Tibial artery (tissue), 4 donors: ENCODE data around the gene TBC1D32.
"Not testable (repeated sequence)": the region's sequence is repeated elsewhere in the genome, so short reads cannot be mapped to it uniquely, and the experiment has no call there.

ENCODE experiments used
- DNase-seq, 2 donors: peaks; one replicate each; pipeline ENCODE4 v3.0.0-alpha.2; 2019
- H3K27ac ChIP-seq, 2 donors: fragments of 200-600 bp; sonication (generic) in 1 of 2; 1 replicate in 1 of 2; 2 replicates in 1 of 2; pipeline ENCODE4 v1.5.1; 2018 to 2019; ENCODE audit warnings: mild to moderate bottlenecking in 1 of 2
- H3K27me3 ChIP-seq, 2 donors: fragments of 200-600 bp; sonication (generic) in 1 of 2; one replicate each; pipeline versions ENCODE4 v1.5.1 to v1.6.0; 2016 to 2019
- H3K36me3 ChIP-seq, 3 donors: fragments of 200-600 bp; sonication (generic) in 2 of 3; one replicate each; pipeline ENCODE4 v1.5.1; 2016 to 2019; ENCODE audit warnings: mild to moderate bottlenecking in 2 of 3
- H3K4me1 ChIP-seq, 4 donors: fragments of 200-600 bp; sonication (generic) in 2 of 4; 1 replicate in 3 of 4; 2 replicates in 1 of 4; pipeline ENCODE4 v1.5.1; 2016 to 2019
- H3K4me3 ChIP-seq, 2 donors: fragments of 200-600 bp; sonication (generic) in 1 of 2; 1 replicate in 1 of 2; 2 replicates in 1 of 2; pipeline ENCODE4 v1.5.1; 2018 to 2019; ENCODE audit warnings: mild to moderate bottlenecking in 2 of 2
- H3K9me3 ChIP-seq, 3 donors: fragments of 200-600 bp; sonication (generic) in 1 of 3; one replicate each; pipeline ENCODE4 v1.5.1; 2016 to 2019
- intact Hi-C: fragments of 100-400 bp; cut with DNase I; formaldehyde crosslinking; loops from one replicate; pipeline ENCODE4 v1.15.0; 2023; ENCODE audit warnings: low total_unique reads
- TF ChIP-seq, protein P1 (sequence below), 2 experiments: fragments of 200-600 bp in 1 of 2; fragments of 450-650 bp in 1 of 2; IDR thresholded peaks; one replicate each; pipeline ENCODE4 v1.5.1; 2017 to 2019; ENCODE audit warnings: antibody characterized with exemption in 2 of 2, mild to moderate bottlenecking in 1 of 2, moderate library complexity in 1 of 2

Gene TBC1D32

DNA sequence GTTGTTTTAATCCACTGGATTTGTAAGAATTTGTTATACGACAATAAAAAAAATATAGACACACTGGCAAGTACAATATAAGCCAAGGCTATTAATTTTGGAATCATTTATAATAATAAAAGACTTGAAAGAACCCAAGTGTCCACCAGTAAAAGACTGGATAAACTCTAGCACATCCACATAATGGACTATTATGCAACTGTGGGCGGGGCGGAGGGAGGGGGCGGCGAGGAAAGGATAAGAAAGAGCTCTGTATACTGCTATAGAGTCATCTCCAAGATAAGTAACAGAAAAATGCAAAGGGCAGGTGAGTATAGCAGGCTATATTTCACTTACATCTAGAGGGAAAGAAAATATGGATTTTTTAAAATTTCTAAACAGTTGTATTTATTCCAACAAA lies 123.3 kb downstream of the TBC1D32 start:
- no peaks in the 10 kb centered on the region for H3K27me3 ChIP-seq
- intact Hi-C loops, result no loop called here
- H3K27ac ChIP-seq, result no peak overlapping the region
- TF ChIP-seq, protein P1, sequence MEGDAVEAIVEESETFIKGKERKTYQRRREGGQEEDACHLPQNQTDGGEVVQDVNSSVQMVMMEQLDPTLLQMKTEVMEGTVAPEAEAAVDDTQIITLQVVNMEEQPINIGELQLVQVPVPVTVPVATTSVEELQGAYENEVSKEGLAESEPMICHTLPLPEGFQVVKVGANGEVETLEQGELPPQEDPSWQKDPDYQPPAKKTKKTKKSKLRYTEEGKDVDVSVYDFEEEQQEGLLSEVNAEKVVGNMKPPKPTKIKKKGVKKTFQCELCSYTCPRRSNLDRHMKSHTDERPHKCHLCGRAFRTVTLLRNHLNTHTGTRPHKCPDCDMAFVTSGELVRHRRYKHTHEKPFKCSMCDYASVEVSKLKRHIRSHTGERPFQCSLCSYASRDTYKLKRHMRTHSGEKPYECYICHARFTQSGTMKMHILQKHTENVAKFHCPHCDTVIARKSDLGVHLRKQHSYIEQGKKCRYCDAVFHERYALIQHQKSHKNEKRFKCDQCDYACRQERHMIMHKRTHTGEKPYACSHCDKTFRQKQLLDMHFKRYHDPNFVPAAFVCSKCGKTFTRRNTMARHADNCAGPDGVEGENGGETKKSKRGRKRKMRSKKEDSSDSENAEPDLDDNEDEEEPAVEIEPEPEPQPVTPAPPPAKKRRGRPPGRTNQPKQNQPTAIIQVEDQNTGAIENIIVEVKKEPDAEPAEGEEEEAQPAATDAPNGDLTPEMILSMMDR (IDR thresholded peaks at IDR 0.05), result no peak
- no peak overlapping the region for H3K4me3 ChIP-seq
- no peak for DNase-seq
- H3K4me1 ChIP-seq, result no peaks in the 10 kb centered on the region
- peaks cover 0 to 15% (median 0%) of the 10 kb centered on the region in 3 donors for H3K9me3 ChIP-seq
- peaks cover 8 to 18% (median 11%) of the 10 kb centered on the region in 3 donors for H3K36me3 ChIP-seq

DNA sequence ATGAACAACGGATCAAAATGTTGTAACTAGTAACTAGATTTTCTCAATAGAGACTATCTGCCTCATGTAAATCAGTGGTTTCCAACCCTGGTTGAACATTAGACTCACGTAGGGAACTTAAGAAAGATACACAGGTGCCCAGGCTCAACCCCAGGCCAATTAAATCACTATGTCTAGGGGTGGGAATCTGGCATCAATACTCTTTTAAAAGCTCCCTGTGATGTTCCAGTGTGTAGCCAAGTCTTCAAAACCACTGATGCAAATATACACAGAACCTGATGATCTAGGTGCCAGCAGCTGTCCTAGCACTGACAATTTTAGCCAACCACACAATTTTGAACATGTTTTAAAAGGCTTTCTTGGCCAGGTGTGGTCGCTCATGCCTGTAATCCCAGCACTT lies 128.7 kb downstream of the TBC1D32 start:
- H3K9me3 ChIP-seq, result no peaks in the 10 kb centered on the region
- no peaks in the 10 kb centered on the region for H3K4me1 ChIP-seq
- H3K27ac ChIP-seq, result no peak overlapping the region
- H3K4me3 ChIP-seq, result no peak overlapping the region
- TF ChIP-seq, protein P1 (IDR thresholded peaks at IDR 0.05), result no peak
- no peaks in the 10 kb centered on the region for H3K36me3 ChIP-seq
- DNase-seq, result no peak
- intact Hi-C loops, result no loop called here
- no peaks in the 10 kb centered on the region for H3K27me3 ChIP-seq

DNA sequence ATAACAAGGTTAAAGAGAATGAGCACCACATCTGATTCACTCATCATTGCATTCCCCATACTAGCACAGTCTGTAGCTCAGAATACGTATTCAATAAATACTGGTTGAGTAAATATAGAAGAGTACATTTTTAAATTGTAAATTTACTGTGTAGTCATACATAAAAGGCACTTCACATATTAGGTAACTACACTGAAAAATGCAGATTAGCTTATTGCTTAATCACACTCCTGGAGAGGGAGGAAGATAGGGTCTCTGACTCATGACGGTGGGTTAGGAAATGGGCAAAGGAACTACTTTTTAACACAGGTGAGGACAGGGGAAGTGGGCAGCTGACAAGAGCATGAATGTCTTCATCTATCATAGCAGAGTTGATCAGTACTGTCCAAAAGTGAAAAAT lies 133.2 kb downstream of the TBC1D32 start:
- no peaks in the 10 kb centered on the region for H3K36me3 ChIP-seq
- no peaks in the 10 kb centered on the region for H3K9me3 ChIP-seq
- H3K27ac ChIP-seq, result no peak overlapping the region
- no peaks in the 10 kb centered on the region for H3K4me1 ChIP-seq
- no peak overlapping the region for H3K4me3 ChIP-seq
- TF ChIP-seq, protein P1 (IDR thresholded peaks at IDR 0.05), result no peak
- DNase-seq, result no peak
- no peaks in the 10 kb centered on the region for H3K27me3 ChIP-seq
- intact Hi-C loops, result no loop called here

DNA sequence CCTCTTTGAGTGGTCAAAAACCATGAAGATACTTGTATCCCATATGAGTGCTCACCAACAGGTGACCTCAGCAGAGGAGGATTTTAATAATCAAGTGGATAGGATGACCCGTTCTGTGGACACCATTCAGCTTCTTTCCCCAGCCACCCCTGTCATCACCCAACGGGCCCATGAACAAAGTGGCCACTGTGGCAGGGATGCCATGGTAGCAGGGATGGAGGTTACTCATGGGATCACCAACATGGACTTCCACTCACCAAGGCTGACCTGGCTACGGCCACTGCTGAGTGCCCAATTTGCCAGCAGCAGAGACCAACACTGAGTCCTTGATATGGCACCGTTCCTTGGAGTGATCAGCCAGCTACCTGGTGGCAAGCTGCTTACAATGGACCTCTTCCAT lies 138.2 kb downstream of the TBC1D32 start:
- H3K27ac ChIP-seq, H3K4me3 ChIP-seq, intact Hi-C loops, H3K27me3 ChIP-seq, H3K36me3 ChIP-seq, H3K4me1 ChIP-seq, H3K9me3 ChIP-seq, DNase-seq: not testable (repeated sequence)

DNA sequence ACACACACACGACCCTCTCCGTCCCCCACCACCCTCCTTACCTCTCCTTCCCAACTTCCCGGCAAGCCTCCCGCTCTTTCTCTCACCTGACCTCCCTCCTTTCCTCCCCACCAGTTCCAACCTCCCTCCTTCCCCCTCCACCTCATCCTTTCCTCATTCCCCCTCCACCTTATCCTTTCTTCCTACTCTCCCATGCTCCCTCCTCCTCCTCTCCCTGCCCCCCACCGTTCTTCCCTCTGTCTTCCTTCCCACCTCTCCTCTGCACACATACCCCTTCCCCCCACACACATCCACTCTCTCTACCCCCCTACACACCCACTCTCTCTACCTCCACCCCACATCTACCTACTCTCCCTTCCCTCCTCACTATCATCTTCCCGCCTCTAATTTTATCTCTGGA lies 144.2 kb downstream of the TBC1D32 start:
- Histone ChIP-seq H3K4me3 (no peak overlapping the region), H3K27ac (no peak overlapping the region), H3K4me1 (no peaks in the 10 kb centered on the region), H3K27me3 (no peaks in the 10 kb centered on the region), H3K9me3 (no peaks in the 10 kb centered on the region), H3K36me3 (no peaks in the 10 kb centered on the region)
- intact Hi-C loops, result no loop called here
- TF ChIP-seq, protein P1 (IDR thresholded peaks at IDR 0.05), result no peak
- DNase-seq, result no peak

DNA sequence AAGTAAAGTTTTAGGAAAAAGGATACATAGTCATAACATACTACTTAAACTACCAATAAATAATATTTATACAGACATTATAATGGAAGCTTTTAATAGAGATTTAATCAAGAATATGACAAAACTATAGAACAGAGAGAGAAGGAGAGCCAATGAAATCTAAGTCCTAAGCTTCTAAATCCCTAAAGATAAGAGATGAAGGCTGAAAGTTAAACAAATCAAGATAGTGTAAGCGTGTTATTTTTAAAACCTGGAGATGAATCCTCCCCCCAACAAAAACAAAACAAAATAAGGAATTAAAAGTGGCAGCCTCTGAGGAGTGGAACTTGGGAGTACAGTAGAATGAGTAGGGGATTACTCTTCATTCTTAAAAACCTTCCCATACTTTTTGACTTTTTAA lies 145.9 kb downstream of the TBC1D32 start:
- no peak for DNase-seq
- intact Hi-C loops, result no loop called here
- no peaks in the 10 kb centered on the region for H3K4me1 ChIP-seq
- no peaks in the 10 kb centered on the region for H3K27me3 ChIP-seq
- TF ChIP-seq, protein P1 (IDR thresholded peaks at IDR 0.05), result no peak
- H3K4me3 ChIP-seq, result no peak overlapping the region
- H3K9me3 ChIP-seq, result no peaks in the 10 kb centered on the region
- no peaks in the 10 kb centered on the region for H3K36me3 ChIP-seq
- no peak overlapping the region for H3K27ac ChIP-seq
